MM.1S (cell line): ENCODE data around the gene YEATS4.

ENCODE experiments used
- DNase-seq: peaks from one replicate; pipeline ENCODE4 v3.0.0-alpha.2; 2015
- H2AFZ ChIP-seq: fragments of 300-600 bp; sonication (generic); 2 replicates; pipeline ENCODE4 v1.6.0; 2016; ENCODE audit warnings: antibody characterized with exemption, low read length
- H3F3A ChIP-seq: fragments of 300-600 bp; sonication (generic); 2 replicates; pipeline ENCODE4 v1.6.1; 2016; ENCODE audit warnings: mild to moderate bottlenecking, antibody characterized with exemption, low read length, moderate library complexity, mixed read lengths; ENCODE audit not compliant: insufficient read depth
- H3K27ac ChIP-seq: fragments of 300-600 bp; sonication (generic); 2 replicates; pipeline ENCODE4 v1.5.1; 2016; ENCODE audit warnings: mild to moderate bottlenecking, low read length
- H3K27me3 ChIP-seq: fragments of 300-600 bp; sonication (generic); replicated peaks from 2 replicates; pipeline ENCODE4 v1.6.0; 2016; ENCODE audit warnings: low read length; ENCODE audit not compliant: insufficient read depth
- H3K36me3 ChIP-seq: fragments of 300-600 bp; sonication (generic); replicated peaks from 2 replicates; pipeline ENCODE4 v1.6.1; 2016; ENCODE audit warnings: mild to moderate bottlenecking, low read length, mixed read lengths; ENCODE audit not compliant: insufficient read depth
- H3K4me1 ChIP-seq: fragments of 300-600 bp; sonication (generic); 2 replicates; pipeline ENCODE4 v1.6.1; 2016; ENCODE audit warnings: low read length, mixed read lengths
- H3K4me2 ChIP-seq: fragments of 300-600 bp; sonication (generic); 2 replicates; pipeline ENCODE4 v1.6.0; 2016; ENCODE audit warnings: low read depth, low read length
- H3K4me3 ChIP-seq: fragments of 300-600 bp; sonication (generic); 2 replicates; pipeline ENCODE4 v1.5.1; 2016; ENCODE audit warnings: low read length, mixed read lengths
- H3K79me2 ChIP-seq: fragments of 300-600 bp; sonication (generic); 2 replicates; pipeline ENCODE4 v1.6.1; 2016; ENCODE audit warnings: mixed run types, low read length, mixed read lengths
- H3K9ac ChIP-seq: fragments of 300-600 bp; sonication (generic); 2 replicates; pipeline ENCODE4 v1.6.1; 2016; ENCODE audit warnings: low read length, mixed read lengths
- H3K9me2 ChIP-seq: fragments of 300-600 bp; sonication (generic); replicated peaks from 2 replicates; pipeline ENCODE4 v1.6.1; 2016; ENCODE audit warnings: mild to moderate bottlenecking, low read length, mixed read lengths; ENCODE audit not compliant: insufficient read depth
- H3K9me3 ChIP-seq: fragments of 300-600 bp; sonication (generic); replicated peaks from 2 replicates; pipeline ENCODE4 v1.6.1; 2016; ENCODE audit warnings: mild to moderate bottlenecking, low read length, mixed read lengths; ENCODE audit not compliant: insufficient read depth
- H4K20me1 ChIP-seq: fragments of 300-600 bp; sonication (generic); 2 replicates; pipeline ENCODE4 v1.6.1; 2016; ENCODE audit warnings: mild to moderate bottlenecking, low read length, moderate library complexity, mixed read lengths; ENCODE audit not compliant: insufficient read depth
- CTCF ChIP-seq: fragments of 300-600 bp; sonication (generic); IDR thresholded peaks from 2 replicates; pipeline ENCODE4 v1.5.1; 2016; ENCODE audit warnings: antibody characterized with exemption, low read length, mixed read lengths
- EZH2 ChIP-seq: fragments of 300-600 bp; sonication (generic); optimal IDR thresholded peaks from 2 replicates; pipeline ENCODE3; 2017; ENCODE audit warnings: low read depth, mild to moderate bottlenecking, antibody characterized with exemption, low read length, mixed read lengths
- EZH2phosphoT487 ChIP-seq: fragments of 300-600 bp; sonication (generic); IDR thresholded peaks from 2 replicates; pipeline ENCODE4 v1.6.1; 2018; ENCODE audit warnings: antibody characterized with exemption, low read length

YEATS4 gene

GRCh38 chr12:69392179-69392928 lies 32.8 kb downstream of the YEATS4 start:
- H3K4me2 ChIP-seq = no peak overlapping the region
- DNase-seq = no peak
- H4K20me1 ChIP-seq = no peaks in the 10 kb centered on the region

GRCh38 chr12:69396041-69396440 lies 36.5 kb downstream of the YEATS4 start:
- H4K20me1 ChIP-seq = no peaks in the 10 kb centered on the region
- H3K4me3 ChIP-seq = no peak overlapping the region
- no peaks in the 10 kb centered on the region for H3F3A ChIP-seq
- no peak overlapping the region for H3K4me2 ChIP-seq
- no peaks in the 10 kb centered on the region for H3K4me1 ChIP-seq
- no peak overlapping the region for H3K27ac ChIP-seq
- TF ChIP-seq CTCF = no peak
- TF ChIP-seq EZH2 = no peak
- TF ChIP-seq EZH2phosphoT487 = no peak
- H3K9me2 ChIP-seq = no peaks in the 10 kb centered on the region
- no peaks in the 10 kb centered on the region for H3K79me2 ChIP-seq
- no peaks in the 10 kb centered on the region for H3K27me3 ChIP-seq
- no peak for DNase-seq
- no peaks in the 10 kb centered on the region for H3K36me3 ChIP-seq
- no peak overlapping the region for H3K9ac ChIP-seq
- no peaks in the 10 kb centered on the region for H3K9me3 ChIP-seq
- H2AFZ ChIP-seq = no peak overlapping the region

More at GRCh38 chr12:69392179-69392928, 32.8 kb downstream of the YEATS4 start:
- no peaks in the 10 kb centered on the region for H3K27me3 ChIP-seq
- H3K36me3 ChIP-seq = no peaks in the 10 kb centered on the region
- no peak overlapping the region for H3K9ac ChIP-seq
- TF ChIP-seq CTCF (no peak), EZH2 (no peak), EZH2phosphoT487 (no peak)
- H3K27ac ChIP-seq = no peak overlapping the region
- H3K4me1 ChIP-seq = no peaks in the 10 kb centered on the region
- H3K79me2 ChIP-seq = peaks cover 3% of the 10 kb centered on the region; the same call in 1 of the 2 replicates
- H2AFZ ChIP-seq = no peak overlapping the region
- no peaks in the 10 kb centered on the region for H3F3A ChIP-seq
- no peaks in the 10 kb centered on the region for H3K9me2 ChIP-seq
- H3K4me3 ChIP-seq = no peak overlapping the region
- H3K9me3 ChIP-seq = no peaks in the 10 kb centered on the region

GRCh38 chr12:69396963-69397362 lies 37.4 kb downstream of the YEATS4 start:
- Histone ChIP-seq H3K9me2 (no peaks in the 10 kb centered on the region), H3K9ac (no peak overlapping the region)
- no peak for TF ChIP-seq CTCF

More at GRCh38 chr12:69396963-69397362, 37.4 kb downstream of the YEATS4 start:
- H3K4me2 ChIP-seq = no peak overlapping the region
- no peak overlapping the region for H2AFZ ChIP-seq
- no peaks in the 10 kb centered on the region for H3K27me3 ChIP-seq
- no peaks in the 10 kb centered on the region for H3K4me1 ChIP-seq
- no peaks in the 10 kb centered on the region for H3K36me3 ChIP-seq
- DNase-seq = no peak
- H3F3A ChIP-seq = no peaks in the 10 kb centered on the region
- no peaks in the 10 kb centered on the region for H3K9me3 ChIP-seq
- no peak overlapping the region for H3K4me3 ChIP-seq
- H3K79me2 ChIP-seq = no peaks in the 10 kb centered on the region
- no peaks in the 10 kb centered on the region for H4K20me1 ChIP-seq
- H3K27ac ChIP-seq = no peak overlapping the region
